Mesendoderm (in vitro differentiated cells): Measurements from ENCODE around the gene SUCLG1.

Experiments used
- DNase-seq: peaks from one replicate; pipeline ENCODE4 v3.0.0; 2013
- H2AK5ac ChIP-seq: 2 replicates; pipeline ENCODE4 v1.6.1; 2013; ENCODE audit warnings: low read length, inconsistent platforms
- H2BK120ac ChIP-seq: 2 replicates; pipeline ENCODE4 v1.6.1; 2013; ENCODE audit warnings: low read depth, mild to moderate bottlenecking, low read length, moderate library complexity, mixed read lengths
- H2BK15ac ChIP-seq: replicated peaks from 2 replicates; pipeline ENCODE4 v1.6.1; 2013; ENCODE audit warnings: low read depth, mild to moderate bottlenecking, moderate library complexity
- H2BK5ac ChIP-seq: 2 replicates; pipeline ENCODE4 v1.6.1; 2013; ENCODE audit warnings: low read length, inconsistent platforms
- H3K18ac ChIP-seq: 2 replicates; pipeline ENCODE4 v1.6.1; 2013; ENCODE audit warnings: mild to moderate bottlenecking, low read length, mixed read lengths
- H3K23ac ChIP-seq: one replicate; pipeline ENCODE4 v1.6.1; 2013; ENCODE audit warnings: low read length
- H3K27ac ChIP-seq: 2 replicates; pipeline ENCODE4 v1.5.1; 2013; ENCODE audit warnings: low read depth, mild to moderate bottlenecking, inconsistent platforms, low read length, moderate library complexity
- H3K27me3 ChIP-seq: 2 replicates; pipeline ENCODE4 v1.6.1; 2013; ENCODE audit warnings: low read length, control low read depth, mild to moderate bottlenecking, inconsistent platforms; ENCODE audit not compliant: insufficient read depth, poor library complexity
- H3K36me3 ChIP-seq: 2 replicates; pipeline ENCODE4 v1.6.1; 2013; ENCODE audit warnings: low read length, inconsistent platforms; ENCODE audit not compliant: control insufficient read depth, insufficient read depth
- H3K4ac ChIP-seq: one replicate; pipeline ENCODE4 v1.6.1; 2013; ENCODE audit warnings: low read depth, mild to moderate bottlenecking, low read length, moderate library complexity
- H3K4me1 ChIP-seq: 2 replicates; pipeline ENCODE4 v1.6.1; 2013; ENCODE audit warnings: low read depth, low read length, inconsistent platforms; ENCODE audit not compliant: control insufficient read depth
- H3K4me2 ChIP-seq: 2 replicates; pipeline ENCODE4 v1.6.1; 2013; ENCODE audit warnings: low read length
- H3K4me3 ChIP-seq: 2 replicates; pipeline ENCODE4 v1.5.1; 2013; ENCODE audit warnings: mild to moderate bottlenecking, low read length
- H3K56ac ChIP-seq: one replicate; pipeline ENCODE4 v1.6.1; 2013; ENCODE audit warnings: low read length
- H3K79me1 ChIP-seq: 2 replicates; pipeline ENCODE4 v1.6.1; 2013; ENCODE audit warnings: low read length, inconsistent platforms
- H3K79me2 ChIP-seq: 2 replicates; pipeline ENCODE4 v1.6.1; 2013; ENCODE audit warnings: mild to moderate bottlenecking, low read length; ENCODE audit not compliant: control insufficient read depth, insufficient read depth
- H3K9ac ChIP-seq: 2 replicates; pipeline ENCODE4 v1.6.1; 2013; ENCODE audit warnings: low read length, inconsistent platforms
- H4K5ac ChIP-seq: one replicate; pipeline ENCODE4 v1.6.1; 2013; ENCODE audit warnings: low read length
- H4K8ac ChIP-seq: one replicate; pipeline ENCODE4 v1.6.1; 2013; ENCODE audit warnings: low read depth, mild to moderate bottlenecking, control low read depth, low read length, moderate library complexity
- WGBS: extraction: QIAGEN DNeasy Blood & Tissue Kit; methylation state at CpG from one replicate; pipeline ENCODE4 v1.1.7; 2013; ENCODE audit warnings: low lambda C conversion rate, missing lambda C conversion rate; ENCODE audit not compliant: insufficient coverage; ENCODE audit errors: extremely low coverage; 5-methylcytosine and 5-hydroxymethylcytosine counted together

Gene SUCLG1

GRCh38 chr2:84494070-84494469 lies 35.0 kb upstream of the SUCLG1 start:
- no peak overlapping the region for H3K4me2 ChIP-seq

GRCh38 chr2:84493514-84493913 lies 34.4 kb upstream of the SUCLG1 start:
- no peak overlapping the region for H4K8ac ChIP-seq
- H2AK5ac ChIP-seq: no peak overlapping the region
- DNase-seq: peak; percentile 36

More at GRCh38 chr2:84494070-84494469, 35.0 kb upstream of the SUCLG1 start:
- no peak overlapping the region for H3K4ac ChIP-seq
- H4K8ac ChIP-seq: no peak overlapping the region
- no peak for DNase-seq
- no peak overlapping the region for H3K9ac ChIP-seq
- H2BK15ac ChIP-seq: no peak overlapping the region
- H2AK5ac ChIP-seq: no peak overlapping the region
- no peaks in the 10 kb centered on the region for H3K79me2 ChIP-seq
- no peaks in the 10 kb centered on the region for H3K36me3 ChIP-seq
- H3K27ac ChIP-seq: no peak overlapping the region
- H3K18ac ChIP-seq: no peak overlapping the region
- no peak overlapping the region for H2BK120ac ChIP-seq
- no peaks in the 10 kb centered on the region for H3K4me1 ChIP-seq
- H3K23ac ChIP-seq: no peak overlapping the region
- no peak overlapping the region for H3K56ac ChIP-seq
- no CpG with 5 or more reads among the region's 4 CpGs for WGBS
- no peak overlapping the region for H3K4me3 ChIP-seq
- no peak overlapping the region for H2BK5ac ChIP-seq
- H4K5ac ChIP-seq: no peak overlapping the region
- H3K79me1 ChIP-seq: no peaks in the 10 kb centered on the region
- H3K27me3 ChIP-seq: no peaks in the 10 kb centered on the region

GRCh38 chr2:84492571-84492970 lies 33.5 kb upstream of the SUCLG1 start:
- DNase-seq: no peak
- Histone ChIP-seq H3K4me3 (no peak overlapping the region), H3K9ac (no peak overlapping the region), H3K18ac (no peak overlapping the region), H3K36me3 (no peaks in the 10 kb centered on the region), H4K5ac (no peak overlapping the region), H3K4me2 (no peak overlapping the region), H3K79me2 (no peaks in the 10 kb centered on the region), H2AK5ac (no peak overlapping the region), H3K4me1 (no peaks in the 10 kb centered on the region), H3K4ac (no peak overlapping the region), H3K56ac (no peak overlapping the region), H3K27me3 (no peaks in the 10 kb centered on the region), H3K27ac (no peak overlapping the region), H2BK5ac (no peak overlapping the region), H4K8ac (no peak overlapping the region), H2BK120ac (no peak overlapping the region), H3K79me1 (no peaks in the 10 kb centered on the region), H2BK15ac (no peak overlapping the region), H3K23ac (no peak overlapping the region)
- WGBS: no CpG with 5 or more reads among the region's 1 CpG

More at GRCh38 chr2:84493514-84493913, 34.4 kb upstream of the SUCLG1 start:
- WGBS: no CpG with 5 or more reads among the region's 5 CpGs
- Histone ChIP-seq H3K9ac (no peak overlapping the region), H3K4me2 (no peak overlapping the region), H3K79me2 (no peaks in the 10 kb centered on the region), H3K36me3 (no peaks in the 10 kb centered on the region), H3K23ac (no peak overlapping the region), H2BK15ac (no peak overlapping the region), H3K27me3 (no peaks in the 10 kb centered on the region), H2BK120ac (no peak overlapping the region), H3K18ac (no peak overlapping the region), H3K4me1 (no peaks in the 10 kb centered on the region), H3K4ac (no peak overlapping the region), H3K27ac (no peak overlapping the region), H3K79me1 (no peaks in the 10 kb centered on the region), H3K56ac (no peak overlapping the region), H2BK5ac (no peak overlapping the region), H3K4me3 (no peak overlapping the region), H4K5ac (no peak overlapping the region)

GRCh38 chr2:84491741-84492140 lies 32.7 kb upstream of the SUCLG1 start:
- H3K27ac ChIP-seq: no peak overlapping the region
- H3K9ac ChIP-seq: no peak overlapping the region
- H3K18ac ChIP-seq: no peak overlapping the region
- H3K36me3 ChIP-seq: no peaks in the 10 kb centered on the region
- H3K4me1 ChIP-seq: no peaks in the 10 kb centered on the region
- no peaks in the 10 kb centered on the region for H3K79me2 ChIP-seq
- H2AK5ac ChIP-seq: no peak overlapping the region
- H3K56ac ChIP-seq: no peak overlapping the region
- H3K27me3 ChIP-seq: no peaks in the 10 kb centered on the region
- no peak for DNase-seq
- no peaks in the 10 kb centered on the region for H3K79me1 ChIP-seq
- H2BK15ac ChIP-seq: no peak overlapping the region
- no peak overlapping the region for H2BK5ac ChIP-seq
- H4K8ac ChIP-seq: no peak overlapping the region
- H4K5ac ChIP-seq: no peak overlapping the region
- H3K4me3 ChIP-seq: no peak overlapping the region
- H2BK120ac ChIP-seq: no peak overlapping the region
- H3K4ac ChIP-seq: no peak overlapping the region
- WGBS: no CpG with 5 or more reads among the region's 6 CpGs
- H3K23ac ChIP-seq: no peak overlapping the region
- H3K4me2 ChIP-seq: no peak overlapping the region

GRCh38 chr2:84491256-84491655 lies 32.2 kb upstream of the SUCLG1 start:
- H3K79me1 ChIP-seq: no peaks in the 10 kb centered on the region
- H3K27ac ChIP-seq: no peak overlapping the region
- H3K4me3 ChIP-seq: no peak overlapping the region
- WGBS: no CpG with 5 or more reads among the region's 2 CpGs
- no peak overlapping the region for H2BK15ac ChIP-seq
- no peaks in the 10 kb centered on the region for H3K4me1 ChIP-seq
- H3K56ac ChIP-seq: no peak overlapping the region
- no peak overlapping the region for H4K8ac ChIP-seq
- H2AK5ac ChIP-seq: no peak overlapping the region
- H3K27me3 ChIP-seq: no peaks in the 10 kb centered on the region
- no peak for DNase-seq
- no peak overlapping the region for H3K9ac ChIP-seq
- no peak overlapping the region for H2BK120ac ChIP-seq
- H3K4me2 ChIP-seq: no peak overlapping the region
- no peak overlapping the region for H4K5ac ChIP-seq
- no peak overlapping the region for H3K23ac ChIP-seq
- no peaks in the 10 kb centered on the region for H3K36me3 ChIP-seq
- H2BK5ac ChIP-seq: no peak overlapping the region
- no peak overlapping the region for H3K18ac ChIP-seq
- H3K4ac ChIP-seq: no peak overlapping the region
- no peaks in the 10 kb centered on the region for H3K79me2 ChIP-seq

GRCh38 chr2:84487298-84487996 lies 28.4 kb upstream of the SUCLG1 start:
- Histone ChIP-seq H2BK5ac (no peak overlapping the region), H3K56ac (no peak overlapping the region), H3K4me2 (no peak overlapping the region), H2AK5ac (no peak overlapping the region), H2BK15ac (no peak overlapping the region), H3K23ac (no peak overlapping the region), H3K36me3 (no peaks in the 10 kb centered on the region), H4K8ac (no peak overlapping the region), H3K4ac (no peak overlapping the region), H3K27me3 (no peaks in the 10 kb centered on the region), H3K79me1 (no peaks in the 10 kb centered on the region), H3K18ac (no peak overlapping the region), H3K79me2 (no peaks in the 10 kb centered on the region), H3K27ac (no peak overlapping the region), H3K4me1 (no peaks in the 10 kb centered on the region), H2BK120ac (peak overlapping the region; percentile 28), H3K4me3 (no peak overlapping the region), H3K9ac (no peak overlapping the region), H4K5ac (no peak overlapping the region)
- WGBS: no CpG with 5 or more reads among the region's 3 CpGs
- no peak for DNase-seq
